NCI-H82 treated with DMSO at 0.1 percent for 48 hours (cell line): ENCODE measurements around the gene ZNF608.

Experiments used
- DNase-seq: peaks from one replicate; lab custom pipeline; 2025; ENCODE audit not compliant: unreplicated experiment; lab: John Stamatoyannopoulos, UW

The ZNF608 gene

GRCh38 chr5:124697933-124698591 lies 48.4 kb downstream of the ZNF608 start:
- DNase-seq, result no peak

GRCh38 chr5:124697501-124697900 lies 48.9 kb downstream of the ZNF608 start:
- DNase-seq, result no peak

- no peak for DNase-seq
Measured at GRCh38 chr5:124696898-124697297, 49.5 kb downstream of the ZNF608 start.
